ENCODE data around the gene INTS4.
"Not testable (repeated sequence)": the region's sequence is repeated elsewhere in the genome, so short reads cannot be mapped to it uniquely, and the experiment has no call there.

GRCh38 chr11:77930334-77931208, 63.9 kb downstream of the INTS4 start:
- TF ChIP-seq, protein P1, sequence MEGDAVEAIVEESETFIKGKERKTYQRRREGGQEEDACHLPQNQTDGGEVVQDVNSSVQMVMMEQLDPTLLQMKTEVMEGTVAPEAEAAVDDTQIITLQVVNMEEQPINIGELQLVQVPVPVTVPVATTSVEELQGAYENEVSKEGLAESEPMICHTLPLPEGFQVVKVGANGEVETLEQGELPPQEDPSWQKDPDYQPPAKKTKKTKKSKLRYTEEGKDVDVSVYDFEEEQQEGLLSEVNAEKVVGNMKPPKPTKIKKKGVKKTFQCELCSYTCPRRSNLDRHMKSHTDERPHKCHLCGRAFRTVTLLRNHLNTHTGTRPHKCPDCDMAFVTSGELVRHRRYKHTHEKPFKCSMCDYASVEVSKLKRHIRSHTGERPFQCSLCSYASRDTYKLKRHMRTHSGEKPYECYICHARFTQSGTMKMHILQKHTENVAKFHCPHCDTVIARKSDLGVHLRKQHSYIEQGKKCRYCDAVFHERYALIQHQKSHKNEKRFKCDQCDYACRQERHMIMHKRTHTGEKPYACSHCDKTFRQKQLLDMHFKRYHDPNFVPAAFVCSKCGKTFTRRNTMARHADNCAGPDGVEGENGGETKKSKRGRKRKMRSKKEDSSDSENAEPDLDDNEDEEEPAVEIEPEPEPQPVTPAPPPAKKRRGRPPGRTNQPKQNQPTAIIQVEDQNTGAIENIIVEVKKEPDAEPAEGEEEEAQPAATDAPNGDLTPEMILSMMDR (IDR thresholded peaks at IDR 0.05) = not testable (repeated sequence)
- not testable (repeated sequence) for TF ChIP-seq EP300, POLR2AphosphoS5, POLR2A (IDR thresholded peaks at IDR 0.05)
